IMR-90 (cell line): Measurements from ENCODE around the gene SF3A1. TPM values are rescaled to one million over a fixed set of nuclear protein-coding genes. Genes with fewer than 3 reads are reported as not detected.

Source experiments
- ATAC-seq: fragments of 200-7000 bp; cut with Tn5 transposase; 2 replicates; pipeline ENCODE4 v1.9.1; 2020; ENCODE audit warnings: low read depth, mild to moderate bottlenecking, moderate library complexity
- BruUV-seq: library from RNA; stranded (reverse); fragments of 400-500 nt; replicated peaks from 2 replicates; lab custom pipeline; 2021; lab: Mats Ljungman, UMichigan
- CTCF ChIA-PET: fragments of 300-600 bp; formaldehyde crosslinking; extraction: SDS; loops from one replicate; lab custom pipeline; 2021; ENCODE audit warnings: antibody characterized with exemption; lab: Yijun Ruan, JAX
- POLR2A ChIA-PET: fragments of 300-600 bp; sonication (Branson Sonifier 250); formaldehyde crosslinking; loops from one replicate; lab custom pipeline; 2022; ENCODE audit warnings: antibody characterized with exemption; ENCODE audit not compliant: unreplicated experiment; lab: Charles Lee
- DNase-seq: peaks from one replicate; pipeline ENCODE4 v3.0.0; 2013
- H2AFZ ChIP-seq: replicated peaks from 2 replicates; pipeline ENCODE3; 2013; ENCODE audit warnings: low read length, mild to moderate bottlenecking; ENCODE audit not compliant: poor library complexity
- H2AK5ac ChIP-seq: 2 replicates; pipeline ENCODE4 v1.6.1; 2013; ENCODE audit warnings: low read depth, low read length, inconsistent platforms
- H2AK9ac ChIP-seq: replicated peaks from 2 replicates; pipeline ENCODE3; 2013; ENCODE audit warnings: mild to moderate bottlenecking, low read depth, low read length, moderate library complexity; ENCODE audit not compliant: poor library complexity
- H2BK120ac ChIP-seq: 2 replicates; pipeline ENCODE4 v1.6.1; 2013; ENCODE audit warnings: low read depth, low read length, inconsistent platforms
- H2BK15ac ChIP-seq: 3 replicates; pipeline ENCODE4 v1.6.1; 2013; ENCODE audit warnings: low read depth, low read length, inconsistent platforms
- H2BK20ac ChIP-seq: 2 replicates; pipeline ENCODE4 v1.6.1; 2013; ENCODE audit warnings: low read depth, mild to moderate bottlenecking, inconsistent platforms, low read length, moderate library complexity
- H2BK5ac ChIP-seq: 2 replicates; pipeline ENCODE4 v1.6.1; 2013; ENCODE audit warnings: mild to moderate bottlenecking, low read depth, low read length, inconsistent platforms; ENCODE audit not compliant: poor library complexity, severe bottlenecking
- H3K14ac ChIP-seq: replicated peaks from 2 replicates; pipeline ENCODE4 v1.6.1; 2013; ENCODE audit warnings: low read depth, low read length, inconsistent platforms
- H3K18ac ChIP-seq: 2 replicates; pipeline ENCODE4 v1.6.1; 2013; ENCODE audit warnings: low read depth, low read length, control low read depth
- H3K23ac ChIP-seq: 2 replicates; pipeline ENCODE4 v1.6.1; 2013; ENCODE audit warnings: low read depth, low read length, inconsistent platforms
- H3K27ac ChIP-seq: 2 replicates; pipeline ENCODE4 v1.5.1; 2013; ENCODE audit warnings: mild to moderate bottlenecking, control low read depth, low read length; ENCODE audit not compliant: insufficient read depth
- H3K27me3 ChIP-seq: 2 replicates; pipeline ENCODE4 v1.6.1; 2013; ENCODE audit warnings: low read length; ENCODE audit not compliant: control insufficient read depth, insufficient read depth
- H3K36me3 ChIP-seq: 2 replicates; pipeline ENCODE4 v1.6.1; 2013; ENCODE audit warnings: low read length, mixed read lengths; ENCODE audit not compliant: control insufficient read depth, insufficient read depth
- H3K4ac ChIP-seq: 2 replicates; pipeline ENCODE4 v1.6.1; 2013; ENCODE audit warnings: low read depth, low read length, inconsistent platforms
- H3K4me1 ChIP-seq: 2 replicates; pipeline ENCODE4 v1.6.1; 2013; ENCODE audit warnings: low read length, mixed read lengths; ENCODE audit not compliant: control insufficient read depth, insufficient read depth
- H3K4me2 ChIP-seq: 2 replicates; pipeline ENCODE4 v1.6.1; 2013; ENCODE audit warnings: low read depth, mild to moderate bottlenecking, control low read depth, low read length, moderate library complexity
- H3K4me3 ChIP-seq: 2 replicates; pipeline ENCODE4 v1.5.1; 2013; ENCODE audit warnings: low read depth, mild to moderate bottlenecking, control low read depth, low read length, moderate library complexity; ENCODE audit not compliant: insufficient read depth
- H3K56ac ChIP-seq: 2 replicates; pipeline ENCODE4 v1.6.1; 2013; ENCODE audit warnings: low read length, inconsistent platforms; ENCODE audit not compliant: insufficient read depth; ENCODE audit errors: extremely low read depth
- H3K79me1 ChIP-seq, 2 experiments: 2 replicates each; pipeline ENCODE4 v1.6.1; 2013; ENCODE audit warnings: low read length in 2 of 2, inconsistent platforms in 1 of 2, low read depth in 1 of 2
- H3K9ac ChIP-seq: 2 replicates; pipeline ENCODE4 v1.6.1; 2013; ENCODE audit warnings: low read depth, low read length, control low read depth
- H3K9me1 ChIP-seq: 2 replicates; pipeline ENCODE4 v1.6.1; 2013; ENCODE audit warnings: low read length, inconsistent platforms; ENCODE audit not compliant: insufficient read depth
- H3K9me3 ChIP-seq: 2 replicates; pipeline ENCODE4 v1.6.1; 2013; ENCODE audit warnings: low read length; ENCODE audit not compliant: control insufficient read depth, insufficient read depth
- H4K20me1 ChIP-seq: 2 replicates; pipeline ENCODE4 v1.6.1; 2013; ENCODE audit warnings: low read length, inconsistent platforms; ENCODE audit not compliant: insufficient read depth
- H4K5ac ChIP-seq: 2 replicates; pipeline ENCODE4 v1.6.1; 2013; ENCODE audit warnings: mild to moderate bottlenecking, low read depth, low read length, control low read depth
- H4K8ac ChIP-seq, 2 experiments: 2 replicates each; pipeline ENCODE4 v1.6.1; 2013; ENCODE audit warnings: low read depth in 2 of 2, low read length in 2 of 2, control low read depth in 1 of 2, inconsistent platforms in 1 of 2
- H4K91ac ChIP-seq: 2 replicates; pipeline ENCODE4 v1.6.1; 2013; ENCODE audit warnings: low read depth, low read length, inconsistent platforms; ENCODE audit not compliant: insufficient read depth
- BHLHE40 ChIP-seq: fragments of 150-350 bp; IDR thresholded peaks from 2 replicates; pipeline ENCODE4 v1.6.1; 2016; ENCODE audit warnings: mild to moderate bottlenecking, low read depth, low read length
- CEBPB ChIP-seq: IDR thresholded peaks from 2 replicates; pipeline ENCODE4 v1.6.1; 2012; ENCODE audit warnings: low read depth, low read length, improper control_type of control experiment
- MAFK ChIP-seq: IDR thresholded peaks from 2 replicates; pipeline ENCODE4 v1.6.1; 2012; ENCODE audit warnings: low read depth, low read length, improper control_type of control experiment
- MAZ ChIP-seq: IDR thresholded peaks from 2 replicates; pipeline ENCODE4 v1.6.1; 2012; ENCODE audit warnings: low read depth, mild to moderate bottlenecking, low read length, improper control_type of control experiment, moderate library complexity, borderline replicate concordance
- MXI1 ChIP-seq: IDR thresholded peaks from 2 replicates; pipeline ENCODE4 v1.6.1; 2012; ENCODE audit warnings: low read depth, mild to moderate bottlenecking, low read length, moderate library complexity, borderline replicate concordance
- NFE2L2 ChIP-seq: fragments of 150-350 bp; IDR thresholded peaks from 2 replicates; pipeline ENCODE4 v1.6.1; 2016; ENCODE audit warnings: low read depth, mild to moderate bottlenecking, low read length
- POLR2A ChIP-seq: IDR thresholded peaks from 2 replicates; pipeline ENCODE4 v1.6.1; 2012; ENCODE audit warnings: mild to moderate bottlenecking, low read depth, low read length
- RAD21 ChIP-seq: IDR thresholded peaks from 2 replicates; pipeline ENCODE4 v1.6.1; 2012; ENCODE audit warnings: low read length, improper control_type of control experiment
- RCOR1 ChIP-seq: IDR thresholded peaks from 2 replicates; pipeline ENCODE4 v1.6.1; 2012; ENCODE audit warnings: mild to moderate bottlenecking, low read length, improper control_type of control experiment; ENCODE audit not compliant: insufficient replicate concordance
- RFX5 ChIP-seq: IDR thresholded peaks from 2 replicates; pipeline ENCODE4 v1.8.0; 2012; ENCODE audit warnings: low read depth, mild to moderate bottlenecking, low read length, moderate library complexity
- WGBS, 2 experiments: methylation state at CpG; one replicate each; pipeline versions ENCODE4 v1.1.5 to v1.1.7; 2013; ENCODE audit warnings: missing lambda C conversion rate in 2 of 2; ENCODE audit not compliant: insufficient read length in 1 of 2; ENCODE audit errors: extremely low coverage in 2 of 2; 5-methylcytosine and 5-hydroxymethylcytosine counted together
- dilution Hi-C: fragments of 300-500 bp; cut with HindIII; formaldehyde crosslinking; loops from one replicate; pipeline ENCODE4 v1.14.3; 2018; ENCODE audit warnings: low sequenced_read_pairs; ENCODE audit not compliant: unreplicated experiment
- in situ Hi-C: fragments of 300-500 bp; cut with MboI; formaldehyde crosslinking; loops from 3 replicates; pipeline ENCODE4 v1.14.3; 2019; ENCODE audit warnings: low sequenced_read_pairs, inconsistent platforms, mixed read lengths
- intact Hi-C: fragments of 100-400 bp; cut with micrococcal nuclease; formaldehyde crosslinking; loops from 2 replicates; pipeline ENCODE4 v1.10.0; 2022
- polyA plus RNA-seq, 3 experiments: library from polyadenylated mRNA; depleted of rRNA; stranded (reverse); fragments of >200 nt; gene quantifications; 2 replicates each; pipeline ENCODE4 v1.2.3, GENCODE V29; 2012; ENCODE audit warnings: low replicate concordance in 1 of 3
- total RNA-seq: library from RNA; depleted of rRNA; stranded (reverse); fragments of >200 nt; gene quantifications from 2 replicates; pipeline ENCODE4 v1.2.3, GENCODE V29; 2012
- TF ChIP-seq, protein P1 (sequence below): fragments of 150-350 bp; IDR thresholded peaks from 2 replicates; pipeline ENCODE4 v1.6.1; 2016; ENCODE audit warnings: low read depth, mild to moderate bottlenecking, low read length, moderate library complexity, borderline replicate concordance
- TF ChIP-seq, protein P2 (sequence below): fragments of 150-350 bp; IDR thresholded peaks from 2 replicates; pipeline ENCODE4 v1.6.1; 2017; ENCODE audit warnings: mild to moderate bottlenecking, antibody characterized with exemption, low read length, low read depth
- TF ChIP-seq, protein P3 (sequence below): conservative IDR thresholded peaks from 2 replicates; pipeline ENCODE4 v1.5.1; 2012; ENCODE audit warnings: mild to moderate bottlenecking, low read depth, low read length, improper control_type of control experiment

The SF3A1 gene
- total and polyA plus RNA-seq, 2 of the 4 experiments (the other 2 are of a cell fraction): 36.9 to 67.2 TPM

DNA sequence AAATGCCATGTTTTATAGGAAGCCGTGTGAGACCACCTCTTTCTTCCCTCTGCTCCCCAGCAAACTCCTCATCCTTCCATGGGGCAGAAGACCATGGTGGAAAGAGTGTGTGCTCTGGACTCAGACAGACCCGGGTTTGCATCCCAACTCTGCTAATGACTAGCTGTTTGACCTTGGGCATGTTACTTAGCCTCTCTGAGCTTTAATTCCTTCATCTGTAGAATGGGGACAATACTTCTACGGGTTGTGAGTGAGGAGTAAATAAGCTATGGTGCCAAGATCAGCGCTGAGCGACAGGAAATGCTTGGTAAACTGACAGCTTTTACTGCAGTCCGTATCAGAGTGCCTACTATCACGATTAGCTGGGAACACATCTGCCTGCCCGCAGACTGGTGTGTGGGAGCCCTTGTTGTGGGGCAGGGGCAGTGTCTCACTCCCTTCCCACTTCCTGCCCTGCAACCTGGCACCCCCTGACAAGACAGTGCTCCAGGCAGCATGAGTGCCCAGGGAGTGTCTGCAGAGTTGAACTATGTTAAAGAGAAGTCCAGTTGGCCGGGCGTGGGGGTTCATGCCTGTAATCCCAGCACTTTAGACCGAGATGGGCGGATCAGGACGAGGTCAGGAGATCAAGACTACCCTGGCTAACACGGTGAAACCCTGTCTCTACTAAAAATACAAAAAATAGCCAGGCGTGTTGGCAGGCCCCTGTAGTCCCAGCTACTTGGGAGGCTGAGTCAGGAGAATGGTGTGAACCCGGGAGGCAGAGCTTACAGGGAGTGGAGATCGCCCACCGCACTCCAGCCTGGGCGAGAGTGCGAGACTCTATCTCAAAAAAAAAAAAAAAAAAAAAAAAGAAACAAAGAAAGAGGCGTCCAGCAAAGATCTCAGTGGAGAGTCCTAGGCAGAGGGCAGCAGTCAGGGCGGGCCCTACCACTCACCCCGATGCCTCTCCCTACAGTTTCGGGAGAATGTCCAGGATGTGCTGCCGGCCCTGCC, 42.3 kb upstream of the SF3A1 start:
- Histone ChIP-seq H4K20me1 (peaks cover 16% of the 10 kb centered on the region), H3K27me3 (no peaks in the 10 kb centered on the region), H2BK120ac (no peak overlapping the region), H3K4ac (no peak overlapping the region), H2AK5ac (peak overlapping the region; percentile 70), H4K5ac (no peak overlapping the region), H2AFZ (peak overlapping the region; percentile 57), H4K8ac (no peak overlapping the region; a peak in 1 of 4 replicates), H3K9ac (no peak overlapping the region), H3K27ac (no peak overlapping the region), H3K56ac (no peak overlapping the region), H3K4me1 (peaks cover 14% of the 10 kb centered on the region), H2BK20ac (no peak overlapping the region), H4K91ac (no peak overlapping the region; the same call in 1 of the 2 replicates), H3K4me3 (no peak overlapping the region), H2AK9ac (no peak overlapping the region), H3K9me3 (no peaks in the 10 kb centered on the region), H3K4me2 (peak overlapping the region; percentile 94; the same call in 1 of the 2 replicates), H2BK5ac (no peak overlapping the region), H3K36me3 (peaks cover 4% of the 10 kb centered on the region; the same call in 1 of the 2 replicates), H2BK15ac (no peak overlapping the region), H3K14ac (no peak overlapping the region), H3K18ac (no peak overlapping the region), H3K9me1 (peaks cover 13% of the 10 kb centered on the region), H3K23ac (peak overlapping the region; percentile 33; the same call in 1 of the 2 replicates), H3K79me1 (peaks cover 22 to 44% of the 10 kb centered on the region in 2 experiments)
- dilution Hi-C loops: no loop called here
- no peak for DNase-seq
- ATAC-seq: no peak
- in situ Hi-C loops: loop anchor here (10.0 kb wide), 2 partner anchors 86 to 294 kb away; no protein-coding TSS in a partner anchor
- BruUV-seq: no TSS peak
- intact Hi-C loops: no loop called here
- POLR2A ChIA-PET: interaction anchor here (0.5 kb wide), 1 partner anchor 515 kb away, joined by 3 read pairs; no protein-coding TSS in a partner anchor
- WGBS, 2 experiments: 74% methylated on average over 7 of the region's 25 CpGs; no CpG with 5 or more reads in 1 of the 2 experiments
- CTCF ChIA-PET: no interaction called here
- TF ChIP-seq MAZ: no peak
- TF ChIP-seq BHLHE40: no peak
- TF ChIP-seq, protein P1, sequence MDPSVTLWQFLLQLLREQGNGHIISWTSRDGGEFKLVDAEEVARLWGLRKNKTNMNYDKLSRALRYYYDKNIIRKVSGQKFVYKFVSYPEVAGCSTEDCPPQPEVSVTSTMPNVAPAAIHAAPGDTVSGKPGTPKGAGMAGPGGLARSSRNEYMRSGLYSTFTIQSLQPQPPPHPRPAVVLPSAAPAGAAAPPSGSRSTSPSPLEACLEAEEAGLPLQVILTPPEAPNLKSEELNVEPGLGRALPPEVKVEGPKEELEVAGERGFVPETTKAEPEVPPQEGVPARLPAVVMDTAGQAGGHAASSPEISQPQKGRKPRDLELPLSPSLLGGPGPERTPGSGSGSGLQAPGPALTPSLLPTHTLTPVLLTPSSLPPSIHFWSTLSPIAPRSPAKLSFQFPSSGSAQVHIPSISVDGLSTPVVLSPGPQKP: no peak
- TF ChIP-seq, protein P2, sequence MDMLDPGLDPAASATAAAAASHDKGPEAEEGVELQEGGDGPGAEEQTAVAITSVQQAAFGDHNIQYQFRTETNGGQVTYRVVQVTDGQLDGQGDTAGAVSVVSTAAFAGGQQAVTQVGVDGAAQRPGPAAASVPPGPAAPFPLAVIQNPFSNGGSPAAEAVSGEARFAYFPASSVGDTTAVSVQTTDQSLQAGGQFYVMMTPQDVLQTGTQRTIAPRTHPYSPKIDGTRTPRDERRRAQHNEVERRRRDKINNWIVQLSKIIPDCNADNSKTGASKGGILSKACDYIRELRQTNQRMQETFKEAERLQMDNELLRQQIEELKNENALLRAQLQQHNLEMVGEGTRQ: no peak
- no peak for TF ChIP-seq POLR2A
- no peak for TF ChIP-seq MAFK
- TF ChIP-seq, protein P3, sequence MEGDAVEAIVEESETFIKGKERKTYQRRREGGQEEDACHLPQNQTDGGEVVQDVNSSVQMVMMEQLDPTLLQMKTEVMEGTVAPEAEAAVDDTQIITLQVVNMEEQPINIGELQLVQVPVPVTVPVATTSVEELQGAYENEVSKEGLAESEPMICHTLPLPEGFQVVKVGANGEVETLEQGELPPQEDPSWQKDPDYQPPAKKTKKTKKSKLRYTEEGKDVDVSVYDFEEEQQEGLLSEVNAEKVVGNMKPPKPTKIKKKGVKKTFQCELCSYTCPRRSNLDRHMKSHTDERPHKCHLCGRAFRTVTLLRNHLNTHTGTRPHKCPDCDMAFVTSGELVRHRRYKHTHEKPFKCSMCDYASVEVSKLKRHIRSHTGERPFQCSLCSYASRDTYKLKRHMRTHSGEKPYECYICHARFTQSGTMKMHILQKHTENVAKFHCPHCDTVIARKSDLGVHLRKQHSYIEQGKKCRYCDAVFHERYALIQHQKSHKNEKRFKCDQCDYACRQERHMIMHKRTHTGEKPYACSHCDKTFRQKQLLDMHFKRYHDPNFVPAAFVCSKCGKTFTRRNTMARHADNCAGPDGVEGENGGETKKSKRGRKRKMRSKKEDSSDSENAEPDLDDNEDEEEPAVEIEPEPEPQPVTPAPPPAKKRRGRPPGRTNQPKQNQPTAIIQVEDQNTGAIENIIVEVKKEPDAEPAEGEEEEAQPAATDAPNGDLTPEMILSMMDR: no peak
- TF ChIP-seq RAD21: no peak
- TF ChIP-seq MXI1: no peak
- TF ChIP-seq CEBPB: no peak
- no peak for TF ChIP-seq NFE2L2
- no peak for TF ChIP-seq RFX5
- no peak for TF ChIP-seq RCOR1
